GM23338 (cell line): ENCODE measurements around the gene COQ3. TPM values are rescaled to one million over a fixed set of nuclear protein-coding genes. Genes with fewer than 3 reads are reported as not detected.

ENCODE experiments used
- ATAC-seq: fragments of 200-7000 bp; cut with Tn5 transposase; 3 replicates; pipeline ENCODE4 v1.9.1; 2020
- DNase-seq: peaks from one replicate; pipeline ENCODE4 v3.0.0-alpha.2; 2015; ENCODE audit warnings: low spot score
- H2AFZ ChIP-seq: fragments of 200-600 bp; sonication (generic); 2 replicates; pipeline ENCODE4 v1.8.0; 2016; ENCODE audit warnings: antibody characterized with exemption, mild to moderate bottlenecking, moderate library complexity
- H3F3A ChIP-seq: fragments of 200-600 bp; sonication (generic); replicated peaks from 2 replicates; pipeline ENCODE4 v1.8.0; 2017; ENCODE audit warnings: antibody characterized with exemption, mixed run types, low read depth
- H3K27ac ChIP-seq: fragments of 200-600 bp; sonication (generic); 2 replicates; pipeline ENCODE4 v1.6.1; 2016; ENCODE audit warnings: low read depth
- H3K27me3 ChIP-seq: fragments of 200-600 bp; sonication (generic); 2 replicates; pipeline ENCODE4 v1.8.0; 2016; ENCODE audit warnings: mild to moderate bottlenecking, mixed run types, moderate library complexity; ENCODE audit not compliant: insufficient read depth
- H3K36me3 ChIP-seq: fragments of 200-600 bp; sonication (generic); 2 replicates; pipeline ENCODE4 v1.8.0; 2016; ENCODE audit warnings: mild to moderate bottlenecking; ENCODE audit not compliant: insufficient read depth
- H3K4me1 ChIP-seq: fragments of 200-600 bp; sonication (generic); 2 replicates; pipeline ENCODE4 v1.8.0; 2016; ENCODE audit warnings: mild to moderate bottlenecking, moderate library complexity; ENCODE audit not compliant: insufficient read depth
- H3K4me2 ChIP-seq: fragments of 200-600 bp; sonication (generic); 2 replicates; pipeline ENCODE4 v1.7.1; 2017; ENCODE audit warnings: mixed run types
- H3K4me3 ChIP-seq: fragments of 200-600 bp; sonication (generic); 2 replicates; pipeline ENCODE4 v1.6.1; 2016; ENCODE audit warnings: mixed run types
- H3K79me2 ChIP-seq: fragments of 200-600 bp; sonication (generic); replicated peaks from 2 replicates; pipeline ENCODE4 v1.8.0; 2017; ENCODE audit warnings: mild to moderate bottlenecking; ENCODE audit not compliant: insufficient read depth
- H3K9me2 ChIP-seq: fragments of 200-600 bp; sonication (generic); 2 replicates; pipeline ENCODE4 v1.8.0; 2017; ENCODE audit not compliant: insufficient read depth
- H4K20me1 ChIP-seq: fragments of 200-600 bp; sonication (generic); replicated peaks from 2 replicates; pipeline ENCODE4 v1.8.0; 2017; ENCODE audit warnings: mild to moderate bottlenecking; ENCODE audit not compliant: insufficient read depth
- H3K27ac Mint-ChIP-seq: 2 replicates; pipeline ENCODE4 v1.8.0; 2020; ENCODE audit warnings: inconsistent platforms, mild to moderate bottlenecking, moderate library complexity, mixed read lengths
- H3K27me3 Mint-ChIP-seq: 3 replicates; pipeline ENCODE4 v1.8.0; 2022; ENCODE audit warnings: low read depth, mild to moderate bottlenecking, moderate library complexity, mixed read lengths, inconsistent platforms; ENCODE audit not compliant: insufficient read depth, poor library complexity
- H3K36me3 Mint-ChIP-seq: 3 replicates; pipeline ENCODE4 v1.8.0; 2021; ENCODE audit warnings: low read depth, mild to moderate bottlenecking, inconsistent platforms, moderate library complexity, mixed read lengths
- H3K4me1 Mint-ChIP-seq: 3 replicates; pipeline ENCODE4 v1.8.0; 2020; ENCODE audit warnings: mild to moderate bottlenecking, inconsistent platforms, mixed read lengths
- H3K4me3 Mint-ChIP-seq: 3 replicates; pipeline ENCODE4 v1.8.0; 2021; ENCODE audit warnings: moderate library complexity, mild to moderate bottlenecking, inconsistent platforms, mixed read lengths
- H3K9me3 Mint-ChIP-seq: 3 replicates; pipeline ENCODE4 v1.8.0; 2020; ENCODE audit warnings: moderate library complexity, mild to moderate bottlenecking, inconsistent platforms, mixed read lengths
- CREB1 ChIP-seq: fragments of 250-450 bp; sonication (Bioruptor Pico); IDR thresholded peaks from 2 replicates; pipeline ENCODE4 v1.5.0; 2020; ENCODE audit warnings: low read depth, mild to moderate bottlenecking, moderate library complexity
- ETS1 ChIP-seq: IDR thresholded peaks from 2 replicates; pipeline ENCODE4 v1.6.1; 2016; ENCODE audit warnings: antibody characterized with exemption
- EZH2phosphoT487 ChIP-seq: fragments of 200-600 bp; sonication (generic); IDR thresholded peaks from one replicate; pipeline ENCODE4 v1.8.1; 2018; ENCODE audit warnings: antibody characterized with exemption; ENCODE audit not compliant: unreplicated experiment
- NANOG ChIP-seq: IDR thresholded peaks from 2 replicates; pipeline ENCODE4 v1.6.1; 2016; ENCODE audit warnings: antibody characterized with exemption, borderline replicate concordance
- POLR2AphosphoS5 ChIP-seq: IDR thresholded peaks from 2 replicates; pipeline ENCODE4 v1.6.1; 2016; ENCODE audit warnings: antibody characterized with exemption, low read depth
- STAT1 ChIP-seq: IDR thresholded peaks from one replicate; pipeline ENCODE4 v1.6.1; 2016; ENCODE audit warnings: antibody characterized with exemption; ENCODE audit not compliant: unreplicated experiment
- ZNF114 ChIP-seq: fragments of 250-450 bp; sonication (Bioruptor Pico); IDR thresholded peaks from 2 replicates; pipeline ENCODE4 v1.5.0; 2020; ENCODE audit warnings: mild to moderate bottlenecking, moderate library complexity
- polyA plus RNA-seq: library from polyadenylated mRNA; unstranded; fragments of >200 nt; fragmentation: Nextera tagmentation; extraction: Ambion mirVana; gene quantifications from 2 replicates; pipeline ENCODE4 v1.2.1, GENCODE V29; 2016
- total RNA-seq: library from RNA; depleted of rRNA; stranded (reverse); fragments of >200 nt; shearing (Covaris generic); gene quantifications from 2 replicates; pipeline ENCODE4 v1.2.3, GENCODE V29; 2014
- TF ChIP-seq, protein P1 (sequence below), 2 experiments: fragments of 200-600 bp in 1 of 2; sonication (generic) in 1 of 2; conservative IDR thresholded peaks; 2 replicates each; pipeline versions ENCODE4 v1.5.1 to v1.6.1; 2016 to 2017; ENCODE audit warnings: antibody characterized with exemption in 2 of 2, low read depth in 2 of 2, mild to moderate bottlenecking in 2 of 2, moderate library complexity in 1 of 2
- TF ChIP-seq, protein P2 (sequence below): fragments of 250-450 bp; sonication (Bioruptor Pico); IDR thresholded peaks from 2 replicates; pipeline ENCODE4 v1.5.0; 2020; ENCODE audit warnings: mild to moderate bottlenecking, moderate library complexity
- TF ChIP-seq, protein P3 (sequence below): IDR thresholded peaks from one replicate; pipeline ENCODE4 v1.6.1; 2018; ENCODE audit warnings: antibody characterized with exemption; ENCODE audit not compliant: unreplicated experiment

COQ3 gene
- total and polyA plus RNA-seq, 2 experiments from 2014 or later = 11.8 to 22.5 TPM

DNA sequence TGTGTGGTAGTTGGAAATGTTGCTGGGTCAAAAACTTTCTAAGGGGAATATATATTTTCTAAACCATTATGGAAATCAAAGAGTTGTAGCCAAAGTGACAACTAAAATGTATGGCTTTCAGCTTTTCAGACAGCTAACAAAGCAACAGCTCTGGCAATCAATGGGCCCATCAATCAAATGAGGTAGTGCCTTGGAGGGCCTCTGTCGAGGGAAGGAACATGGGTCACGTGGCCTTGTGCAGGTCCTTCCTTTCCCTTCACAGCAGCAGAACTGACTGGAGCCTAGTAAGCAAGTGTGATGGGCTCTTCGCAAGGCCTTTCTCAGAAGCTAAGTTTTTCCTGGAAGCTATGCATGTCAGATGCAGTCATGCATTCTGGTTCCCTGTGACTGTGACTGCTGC, 62.5 kb downstream of the COQ3 start:
- DNase-seq = no peak

More for the DNA sequence above, 62.5 kb downstream of the COQ3 start:
- Histone ChIP-seq H3K9me2 (peaks cover 7% of the 10 kb centered on the region; the same call in 1 of the 2 replicates), H3K4me3 (no peak overlapping the region), H3K4me2 (no peak overlapping the region), H3K27me3 (no peaks in the 10 kb centered on the region), H3K79me2 (no peaks in the 10 kb centered on the region), H3K27ac (no peak overlapping the region), H3K4me1 (no peaks in the 10 kb centered on the region; the same call in 1 of the 2 replicates), H3F3A (no peaks in the 10 kb centered on the region), H4K20me1 (no peaks in the 10 kb centered on the region; the same call in 1 of the 2 replicates), H2AFZ (no peak overlapping the region), H3K36me3 (no peaks in the 10 kb centered on the region)
- no peak for ATAC-seq
- Mint-ChIP-seq H3K4me1 (peaks cover 11% of the 10 kb centered on the region; the same call in 2 of the 3 replicates), H3K9me3 (no peaks in the 10 kb centered on the region), H3K27me3 (peaks cover 3% of the 10 kb centered on the region), H3K4me3 (no peak overlapping the region), H3K27ac (no peak overlapping the region), H3K36me3 (no peaks in the 10 kb centered on the region)
- TF ChIP-seq NANOG = no peak
- TF ChIP-seq, protein P1, sequence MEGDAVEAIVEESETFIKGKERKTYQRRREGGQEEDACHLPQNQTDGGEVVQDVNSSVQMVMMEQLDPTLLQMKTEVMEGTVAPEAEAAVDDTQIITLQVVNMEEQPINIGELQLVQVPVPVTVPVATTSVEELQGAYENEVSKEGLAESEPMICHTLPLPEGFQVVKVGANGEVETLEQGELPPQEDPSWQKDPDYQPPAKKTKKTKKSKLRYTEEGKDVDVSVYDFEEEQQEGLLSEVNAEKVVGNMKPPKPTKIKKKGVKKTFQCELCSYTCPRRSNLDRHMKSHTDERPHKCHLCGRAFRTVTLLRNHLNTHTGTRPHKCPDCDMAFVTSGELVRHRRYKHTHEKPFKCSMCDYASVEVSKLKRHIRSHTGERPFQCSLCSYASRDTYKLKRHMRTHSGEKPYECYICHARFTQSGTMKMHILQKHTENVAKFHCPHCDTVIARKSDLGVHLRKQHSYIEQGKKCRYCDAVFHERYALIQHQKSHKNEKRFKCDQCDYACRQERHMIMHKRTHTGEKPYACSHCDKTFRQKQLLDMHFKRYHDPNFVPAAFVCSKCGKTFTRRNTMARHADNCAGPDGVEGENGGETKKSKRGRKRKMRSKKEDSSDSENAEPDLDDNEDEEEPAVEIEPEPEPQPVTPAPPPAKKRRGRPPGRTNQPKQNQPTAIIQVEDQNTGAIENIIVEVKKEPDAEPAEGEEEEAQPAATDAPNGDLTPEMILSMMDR (conservative IDR thresholded peaks at IDR 0.05; ENCODE audit: low read depth in 2 of 2) = no peak
- TF ChIP-seq ZNF114 (CRISPR knock-in tag) = no peak
- no peak for TF ChIP-seq POLR2AphosphoS5
- no peak for TF ChIP-seq CREB1 (CRISPR knock-in tag)
- no peak for TF ChIP-seq EZH2phosphoT487
- no peak for TF ChIP-seq STAT1
- TF ChIP-seq, protein P2, sequence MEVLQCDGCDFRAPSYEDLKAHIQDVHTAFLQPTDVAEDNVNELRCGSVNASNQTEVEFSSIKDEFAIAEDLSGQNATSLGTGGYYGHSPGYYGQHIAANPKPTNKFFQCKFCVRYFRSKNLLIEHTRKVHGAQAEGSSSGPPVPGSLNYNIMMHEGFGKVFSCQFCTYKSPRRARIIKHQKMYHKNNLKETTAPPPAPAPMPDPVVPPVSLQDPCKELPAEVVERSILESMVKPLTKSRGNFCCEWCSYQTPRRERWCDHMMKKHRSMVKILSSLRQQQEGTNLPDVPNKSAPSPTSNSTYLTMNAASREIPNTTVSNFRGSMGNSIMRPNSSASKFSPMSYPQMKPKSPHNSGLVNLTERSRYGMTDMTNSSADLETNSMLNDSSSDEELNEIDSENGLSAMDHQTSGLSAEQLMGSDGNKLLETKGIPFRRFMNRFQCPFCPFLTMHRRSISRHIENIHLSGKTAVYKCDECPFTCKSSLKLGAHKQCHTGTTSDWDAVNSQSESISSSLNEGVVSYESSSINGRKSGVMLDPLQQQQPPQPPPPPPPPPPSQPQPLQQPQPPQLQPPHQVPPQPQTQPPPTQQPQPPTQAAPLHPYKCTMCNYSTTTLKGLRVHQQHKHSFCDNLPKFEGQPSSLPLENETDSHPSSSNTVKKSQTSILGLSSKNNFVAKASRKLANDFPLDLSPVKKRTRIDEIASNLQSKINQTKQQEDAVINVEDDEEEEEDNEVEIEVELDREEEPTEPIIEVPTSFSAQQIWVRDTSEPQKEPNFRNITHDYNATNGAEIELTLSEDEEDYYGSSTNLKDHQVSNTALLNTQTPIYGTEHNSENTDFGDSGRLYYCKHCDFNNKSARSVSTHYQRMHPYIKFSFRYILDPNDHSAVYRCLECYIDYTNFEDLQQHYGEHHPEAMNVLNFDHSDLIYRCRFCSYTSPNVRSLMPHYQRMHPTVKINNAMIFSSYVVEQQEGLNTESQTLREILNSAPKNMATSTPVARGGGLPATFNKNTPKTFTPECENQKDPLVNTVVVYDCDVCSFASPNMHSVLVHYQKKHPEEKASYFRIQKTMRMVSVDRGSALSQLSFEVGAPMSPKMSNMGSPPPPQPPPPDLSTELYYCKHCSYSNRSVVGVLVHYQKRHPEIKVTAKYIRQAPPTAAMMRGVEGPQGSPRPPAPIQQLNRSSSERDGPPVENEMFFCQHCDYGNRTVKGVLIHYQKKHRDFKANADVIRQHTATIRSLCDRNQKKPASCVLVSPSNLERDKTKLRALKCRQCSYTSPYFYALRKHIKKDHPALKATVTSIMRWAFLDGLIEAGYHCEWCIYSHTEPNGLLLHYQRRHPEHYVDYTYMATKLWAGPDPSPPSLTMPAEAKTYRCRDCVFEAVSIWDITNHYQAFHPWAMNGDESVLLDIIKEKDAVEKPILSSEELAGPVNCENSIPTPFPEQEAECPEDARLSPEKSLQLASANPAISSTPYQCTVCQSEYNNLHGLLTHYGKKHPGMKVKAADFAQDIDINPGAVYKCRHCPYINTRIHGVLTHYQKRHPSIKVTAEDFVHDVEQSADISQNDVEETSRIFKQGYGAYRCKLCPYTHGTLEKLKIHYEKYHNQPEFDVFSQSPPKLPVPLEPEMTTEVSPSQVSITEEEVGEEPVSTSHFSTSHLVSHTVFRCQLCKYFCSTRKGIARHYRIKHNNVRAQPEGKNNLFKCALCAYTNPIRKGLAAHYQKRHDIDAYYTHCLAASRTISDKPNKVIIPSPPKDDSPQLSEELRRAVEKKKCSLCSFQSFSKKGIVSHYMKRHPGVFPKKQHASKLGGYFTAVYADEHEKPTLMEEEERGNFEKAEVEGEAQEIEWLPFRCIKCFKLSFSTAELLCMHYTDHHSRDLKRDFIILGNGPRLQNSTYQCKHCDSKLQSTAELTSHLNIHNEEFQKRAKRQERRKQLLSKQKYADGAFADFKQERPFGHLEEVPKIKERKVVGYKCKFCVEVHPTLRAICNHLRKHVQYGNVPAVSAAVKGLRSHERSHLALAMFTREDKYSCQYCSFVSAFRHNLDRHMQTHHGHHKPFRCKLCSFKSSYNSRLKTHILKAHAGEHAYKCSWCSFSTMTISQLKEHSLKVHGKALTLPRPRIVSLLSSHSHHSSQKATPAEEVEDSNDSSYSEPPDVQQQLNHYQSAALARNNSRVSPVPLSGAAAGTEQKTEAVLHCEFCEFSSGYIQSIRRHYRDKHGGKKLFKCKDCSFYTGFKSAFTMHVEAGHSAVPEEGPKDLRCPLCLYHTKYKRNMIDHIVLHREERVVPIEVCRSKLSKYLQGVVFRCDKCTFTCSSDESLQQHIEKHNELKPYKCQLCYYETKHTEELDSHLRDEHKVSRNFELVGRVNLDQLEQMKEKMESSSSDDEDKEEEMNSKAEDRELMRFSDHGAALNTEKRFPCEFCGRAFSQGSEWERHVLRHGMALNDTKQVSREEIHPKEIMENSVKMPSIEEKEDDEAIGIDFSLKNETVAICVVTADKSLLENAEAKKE = no peak
- TF ChIP-seq ETS1 = no peak
- TF ChIP-seq, protein P3, sequence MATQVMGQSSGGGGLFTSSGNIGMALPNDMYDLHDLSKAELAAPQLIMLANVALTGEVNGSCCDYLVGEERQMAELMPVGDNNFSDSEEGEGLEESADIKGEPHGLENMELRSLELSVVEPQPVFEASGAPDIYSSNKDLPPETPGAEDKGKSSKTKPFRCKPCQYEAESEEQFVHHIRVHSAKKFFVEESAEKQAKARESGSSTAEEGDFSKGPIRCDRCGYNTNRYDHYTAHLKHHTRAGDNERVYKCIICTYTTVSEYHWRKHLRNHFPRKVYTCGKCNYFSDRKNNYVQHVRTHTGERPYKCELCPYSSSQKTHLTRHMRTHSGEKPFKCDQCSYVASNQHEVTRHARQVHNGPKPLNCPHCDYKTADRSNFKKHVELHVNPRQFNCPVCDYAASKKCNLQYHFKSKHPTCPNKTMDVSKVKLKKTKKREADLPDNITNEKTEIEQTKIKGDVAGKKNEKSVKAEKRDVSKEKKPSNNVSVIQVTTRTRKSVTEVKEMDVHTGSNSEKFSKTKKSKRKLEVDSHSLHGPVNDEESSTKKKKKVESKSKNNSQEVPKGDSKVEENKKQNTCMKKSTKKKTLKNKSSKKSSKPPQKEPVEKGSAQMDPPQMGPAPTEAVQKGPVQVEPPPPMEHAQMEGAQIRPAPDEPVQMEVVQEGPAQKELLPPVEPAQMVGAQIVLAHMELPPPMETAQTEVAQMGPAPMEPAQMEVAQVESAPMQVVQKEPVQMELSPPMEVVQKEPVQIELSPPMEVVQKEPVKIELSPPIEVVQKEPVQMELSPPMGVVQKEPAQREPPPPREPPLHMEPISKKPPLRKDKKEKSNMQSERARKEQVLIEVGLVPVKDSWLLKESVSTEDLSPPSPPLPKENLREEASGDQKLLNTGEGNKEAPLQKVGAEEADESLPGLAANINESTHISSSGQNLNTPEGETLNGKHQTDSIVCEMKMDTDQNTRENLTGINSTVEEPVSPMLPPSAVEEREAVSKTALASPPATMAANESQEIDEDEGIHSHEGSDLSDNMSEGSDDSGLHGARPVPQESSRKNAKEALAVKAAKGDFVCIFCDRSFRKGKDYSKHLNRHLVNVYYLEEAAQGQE = no peak
